H9 (cell line): Measurements from ENCODE around the gene RNF208. TPM values are rescaled to one million over a fixed set of nuclear protein-coding genes. Genes with fewer than 3 reads are reported as not detected.

ENCODE experiments used
- DNase-seq: peaks from one replicate; pipeline ENCODE4 v3.0.0-alpha.2; 2017
- H2AFZ ChIP-seq: one replicate; pipeline ENCODE4 v1.6.1; 2013; ENCODE audit warnings: mild to moderate bottlenecking, low read length, control low read depth, moderate library complexity
- H2AK5ac ChIP-seq: 2 replicates; pipeline ENCODE4 v1.6.1; 2013; ENCODE audit warnings: low read length, control low read depth, mixed read lengths; ENCODE audit not compliant: insufficient read length
- H2BK120ac ChIP-seq: one replicate; pipeline ENCODE4 v1.6.1; 2013; ENCODE audit warnings: low read depth, mild to moderate bottlenecking, low read length, control low read depth, inconsistent platforms; ENCODE audit not compliant: poor library complexity, severe bottlenecking
- H2BK12ac ChIP-seq: 2 replicates; pipeline ENCODE4 v1.6.1; 2013; ENCODE audit warnings: low read length, control low read depth, mixed read lengths, low read depth; ENCODE audit not compliant: insufficient read length
- H2BK15ac ChIP-seq: 2 replicates; pipeline ENCODE4 v1.6.1; 2013; ENCODE audit warnings: low read depth, low read length, control low read depth
- H2BK20ac ChIP-seq: one replicate; pipeline ENCODE4 v1.6.1; 2013; ENCODE audit warnings: low read depth, mild to moderate bottlenecking, low read length, control low read depth, inconsistent platforms; ENCODE audit not compliant: poor library complexity, severe bottlenecking
- H2BK5ac ChIP-seq: 2 replicates; pipeline ENCODE4 v1.6.1; 2013; ENCODE audit warnings: low read length, control low read depth, mixed read lengths; ENCODE audit not compliant: insufficient read length
- H3K14ac ChIP-seq: 2 replicates; pipeline ENCODE4 v1.6.1; 2013; ENCODE audit warnings: low read length, control low read depth; ENCODE audit not compliant: insufficient read depth
- H3K18ac ChIP-seq: 2 replicates; pipeline ENCODE4 v1.6.1; 2013; ENCODE audit warnings: low read depth, mild to moderate bottlenecking, mixed read lengths, low read length, control low read depth; ENCODE audit not compliant: insufficient read length
- H3K23ac ChIP-seq: 2 replicates; pipeline ENCODE4 v1.6.1; 2013; ENCODE audit warnings: low read length, control low read depth, mixed read lengths, low read depth; ENCODE audit not compliant: insufficient read length
- H3K23me2 ChIP-seq: 2 replicates; pipeline ENCODE4 v1.6.1; 2013; ENCODE audit warnings: low read depth, mild to moderate bottlenecking, mixed read lengths, low read length, control low read depth; ENCODE audit not compliant: insufficient read length, poor library complexity, severe bottlenecking
- H3K27ac ChIP-seq: 2 replicates; pipeline ENCODE4 v1.5.1; 2013; ENCODE audit warnings: low read length, control low read depth, mixed read lengths, low read depth; ENCODE audit not compliant: insufficient read length
- H3K27me3 ChIP-seq: 2 replicates; pipeline ENCODE4 v1.6.1; 2013; ENCODE audit warnings: low read length, control low read depth, inconsistent platforms; ENCODE audit not compliant: insufficient read depth
- H3K4ac ChIP-seq: 2 replicates; pipeline ENCODE4 v1.6.1; 2013; ENCODE audit warnings: low read depth, mild to moderate bottlenecking, control low read depth, inconsistent platforms, low read length, moderate library complexity
- H3K4me1 ChIP-seq: 2 replicates; pipeline ENCODE4 v1.6.1; 2013; ENCODE audit warnings: low read length, control low read depth, inconsistent platforms; ENCODE audit not compliant: insufficient read depth
- H3K4me2 ChIP-seq: 2 replicates; pipeline ENCODE4 v1.6.1; 2013; ENCODE audit warnings: low read length, control low read depth, mixed read lengths; ENCODE audit not compliant: insufficient read length, insufficient read depth
- H3K56ac ChIP-seq: 2 replicates; pipeline ENCODE4 v1.6.1; 2013; ENCODE audit warnings: low read depth, mild to moderate bottlenecking, mixed read lengths, low read length, control low read depth; ENCODE audit not compliant: insufficient read length
- H3K79me1 ChIP-seq: 2 replicates; pipeline ENCODE4 v1.6.1; 2013; ENCODE audit warnings: low read depth, mild to moderate bottlenecking, moderate library complexity, low read length, control low read depth, inconsistent platforms; ENCODE audit not compliant: insufficient read depth, poor library complexity, severe bottlenecking
- H3K79me2 ChIP-seq: 2 replicates; pipeline ENCODE4 v1.6.1; 2013; ENCODE audit warnings: low read length, control low read depth, inconsistent platforms; ENCODE audit not compliant: insufficient read depth
- H3K9ac ChIP-seq: 2 replicates; pipeline ENCODE4 v1.6.1; 2013; ENCODE audit warnings: low read length, control low read depth, mixed read lengths; ENCODE audit not compliant: insufficient read length; ENCODE audit errors: extremely low read depth
- H3K9me3 ChIP-seq: one replicate; pipeline ENCODE4 v1.6.1; 2013; ENCODE audit warnings: low read depth, low read length, inconsistent platforms; ENCODE audit not compliant: control insufficient read depth
- H3T11ph ChIP-seq: one replicate; pipeline ENCODE4 v1.6.1; 2013; ENCODE audit warnings: mild to moderate bottlenecking, low read length, control low read depth, inconsistent platforms
- H4K20me1 ChIP-seq: one replicate; pipeline ENCODE4 v1.6.1; 2013; ENCODE audit not compliant: control insufficient read depth, insufficient read length, insufficient read depth
- H4K5ac ChIP-seq: 2 replicates; pipeline ENCODE4 v1.6.1; 2013; ENCODE audit warnings: low read depth, mild to moderate bottlenecking, mixed read lengths, low read length, control low read depth; ENCODE audit not compliant: insufficient read length
- H4K8ac ChIP-seq: replicated peaks from 2 replicates; pipeline ENCODE4 v1.6.1; 2013; ENCODE audit warnings: low read length, control low read depth, mixed read lengths, low read depth; ENCODE audit not compliant: insufficient read length
- H4K91ac ChIP-seq: 2 replicates; pipeline ENCODE4 v1.6.1; 2013; ENCODE audit warnings: low read depth, mild to moderate bottlenecking, moderate library complexity, mixed read lengths, low read length, control low read depth; ENCODE audit not compliant: insufficient read length
- H3K27ac Mint-ChIP-seq, 3 experiments: 2 replicates in 2 of 3; 3 replicates in 1 of 3; pipeline ENCODE4 v1.8.0; 2020 to 2021; ENCODE audit warnings: mixed read lengths in 3 of 3, mild to moderate bottlenecking in 1 of 3, moderate library complexity in 1 of 3
- H3K27me3 Mint-ChIP-seq: 2 replicates; pipeline ENCODE4 v1.8.0; 2021; ENCODE audit warnings: low read depth, mild to moderate bottlenecking, moderate library complexity, mixed read lengths
- H3K36me3 Mint-ChIP-seq, 3 experiments: 2 replicates in 2 of 3; 3 replicates in 1 of 3; pipeline ENCODE4 v1.8.0; 2020 to 2021; ENCODE audit warnings: low read depth in 3 of 3, mixed read lengths in 3 of 3; ENCODE audit not compliant: insufficient read depth in 1 of 3
- H3K4me1 Mint-ChIP-seq, 2 experiments: 2 replicates each; pipeline ENCODE4 v1.8.0; 2020; ENCODE audit warnings: mixed read lengths in 2 of 2
- H3K4me3 Mint-ChIP-seq, 2 experiments: 2 replicates in 1 of 2; 3 replicates in 1 of 2; pipeline ENCODE4 v1.8.0; 2020 to 2021; ENCODE audit warnings: mild to moderate bottlenecking in 2 of 2, mixed read lengths in 2 of 2, moderate library complexity in 1 of 2
- H3K9me3 Mint-ChIP-seq, 2 experiments: 2 replicates in 1 of 2; 3 replicates in 1 of 2; pipeline ENCODE4 v1.8.0; 2020; ENCODE audit warnings: mild to moderate bottlenecking in 2 of 2, mixed read lengths in 2 of 2, moderate library complexity in 1 of 2
- CTCF ChIP-seq: fragments of 200-600 bp; sonication (generic); conservative IDR thresholded peaks from 3 replicates; pipeline ENCODE4 v1.8.0; 2021; ENCODE audit warnings: antibody characterized with exemption, mild to moderate bottlenecking
- WGBS: extraction: QIAGEN DNeasy Blood & Tissue Kit; methylation state at CpG from one replicate; pipeline ENCODE4 v1.1.7; 2013; ENCODE audit warnings: missing lambda C conversion rate, low lambda C conversion rate, mixed read lengths; ENCODE audit not compliant: insufficient read length; ENCODE audit errors: extremely low coverage; 5-methylcytosine and 5-hydroxymethylcytosine counted together
- total RNA-seq: library from RNA; stranded (reverse); gene quantifications from 2 replicates; pipeline ENCODE4 v1.2.1, GENCODE V29; 2021

RNF208 gene
- total RNA-seq, 1 experiment from 2014 or later = 7.7 TPM

DNA sequence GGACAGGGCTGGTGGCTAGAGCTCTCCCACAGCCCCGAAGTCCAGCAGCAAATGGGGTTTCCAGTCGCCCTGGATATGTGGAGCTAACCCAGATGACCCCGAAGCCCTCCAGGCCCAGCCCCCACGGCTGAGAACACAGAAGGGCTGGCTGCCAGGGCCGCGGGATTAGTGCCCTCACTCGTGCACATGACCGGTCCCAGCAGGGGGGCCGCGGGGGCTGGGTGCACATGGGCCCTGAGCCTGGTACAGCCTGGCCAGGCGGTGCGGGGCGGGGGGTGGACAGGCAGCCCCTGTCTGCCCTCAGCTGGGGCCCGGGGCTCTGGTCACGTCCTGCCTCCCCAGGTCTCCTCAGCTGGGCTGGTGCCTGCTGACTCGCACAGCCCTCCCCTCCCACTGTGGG lies 27.7 kb downstream of the RNF208 start:
- H3K4ac ChIP-seq = no peak overlapping the region
- Mint-ChIP-seq H3K27ac (no peak overlapping the region), H3K4me1 (peaks cover 8 to 17% of the 10 kb centered on the region in 2 experiments), H3K27me3 (no peaks in the 10 kb centered on the region), H3K36me3 (peaks cover 5 to 15% (median 11%) of the 10 kb centered on the region in 3 experiments; a peak in 5 of 7 replicates), H3K9me3 (no peaks in the 10 kb centered on the region), H3K4me3 (no peak overlapping the region)
- DNase-seq = no peak
- no peak overlapping the region for H4K5ac ChIP-seq
- H2BK5ac ChIP-seq = no peak overlapping the region
- no peaks in the 10 kb centered on the region for H4K20me1 ChIP-seq
- H3K4me1 ChIP-seq = peaks cover 4% of the 10 kb centered on the region; the same call in 1 of the 2 replicates
- no peaks in the 10 kb centered on the region for H3K27me3 ChIP-seq
- H3K56ac ChIP-seq = no peak overlapping the region
- no peak overlapping the region for H2BK20ac ChIP-seq
- no peaks in the 10 kb centered on the region for H3K9me3 ChIP-seq
- H2AFZ ChIP-seq = no peak overlapping the region
- H3K9ac ChIP-seq = no peak overlapping the region
- H3K18ac ChIP-seq = no peak overlapping the region
- no peak overlapping the region; the same call in 1 of the 2 replicates for H3K14ac ChIP-seq
- no peak overlapping the region for H3K4me2 ChIP-seq
- H3K79me2 ChIP-seq = 0 out of 2 replicates have a peak, but pooled peaks cover 2% of the 10 kb centered on the region
- no peak overlapping the region for H3K23ac ChIP-seq
- peaks cover 2% of the 10 kb centered on the region for H3K23me2 ChIP-seq
- no peak overlapping the region for H4K8ac ChIP-seq
- H2AK5ac ChIP-seq = no peak overlapping the region
- TF ChIP-seq CTCF = no peak
- H2BK12ac ChIP-seq = no peak overlapping the region
- H2BK15ac ChIP-seq = no peak overlapping the region
- no peak overlapping the region for H4K91ac ChIP-seq
- no peak overlapping the region for H3T11ph ChIP-seq
- H3K27ac ChIP-seq = no peak overlapping the region
- peaks cover 3% of the 10 kb centered on the region for H3K79me1 ChIP-seq
- H2BK120ac ChIP-seq = no peak overlapping the region
- WGBS = no CpG with 5 or more reads among the region's 16 CpGs
